Naive B cell (primary cell): ENCODE results near the gene GPR132. TPM values are rescaled to one million over a fixed set of nuclear protein-coding genes. Genes with fewer than 3 reads are reported as not detected.
A peak's percentile ranks its signal among the peaks of the same experiment; 100 is the strongest.
"Not testable (repeated sequence)": the region's sequence is repeated elsewhere in the genome, so short reads cannot be mapped to it uniquely, and the experiment has no call there.

Source experiments
- ATAC-seq, 2 donors: fragments of 150-1000 bp; cut with Tn5 transposase; 2 replicates each; pipeline ENCODE4 v1.10.0; 2021; ENCODE audit warnings: low read depth in 2 of 2, mild to moderate bottlenecking in 2 of 2, moderate library complexity in 2 of 2
- DNase-seq: peaks from one replicate; pipeline ENCODE4 v3.0.0; 2022
- H3K27ac Mint-ChIP-seq, 6 donors: one replicate each; pipeline ENCODE4 v1.8.0; 2020 to 2022; ENCODE audit warnings: mild to moderate bottlenecking in 6 of 6, mixed read lengths in 6 of 6, moderate library complexity in 5 of 6, inconsistent platforms in 2 of 6
- H3K27me3 Mint-ChIP-seq, 3 donors: one replicate each; pipeline ENCODE4 v1.8.0; 2021 to 2022; ENCODE audit warnings: mixed read lengths in 3 of 3, mild to moderate bottlenecking in 1 of 3
- H3K36me3 Mint-ChIP-seq, 2 donors: one replicate each; pipeline ENCODE4 v1.8.0; 2020 to 2022; ENCODE audit warnings: mixed read lengths in 2 of 2, inconsistent platforms in 1 of 2, mild to moderate bottlenecking in 1 of 2
- H3K4me1 Mint-ChIP-seq, 3 donors: one replicate each; pipeline ENCODE4 v1.8.0; 2020 to 2022; ENCODE audit warnings: mixed read lengths in 3 of 3, inconsistent platforms in 1 of 3, mild to moderate bottlenecking in 1 of 3, moderate library complexity in 1 of 3
- H3K4me3 Mint-ChIP-seq, 8 donors: one replicate each; pipeline ENCODE4 v1.8.0; 2020 to 2022; ENCODE audit warnings: mild to moderate bottlenecking in 8 of 8, mixed read lengths in 8 of 8, moderate library complexity in 8 of 8, inconsistent platforms in 2 of 8
- H3K9me3 Mint-ChIP-seq, 7 donors: one replicate each; pipeline ENCODE4 v1.8.0; 2020 to 2022; ENCODE audit warnings: mixed read lengths in 7 of 7, mild to moderate bottlenecking in 5 of 7, inconsistent platforms in 2 of 7, moderate library complexity in 1 of 7
- polyA plus RNA-seq, 6 donors: library from polyadenylated mRNA; unstranded; fragments of 300-500 nt; fragmentation: Illumina TruSeq; gene quantifications; one replicate each; pipeline ENCODE4 v1.2.3, GENCODE V29; 2021; ENCODE audit warnings: low read depth in 6 of 6

The GPR132 gene
- polyA plus RNA-seq, 6 donors from 2014 or later = 8.2 to 33.0 (median 10.8) TPM

GRCh38 chr14:105032451-105032901 lies 32.8 kb downstream of the GPR132 start:
- not testable (repeated sequence) for H3K9me3 Mint-ChIP-seq, ATAC-seq, H3K36me3 Mint-ChIP-seq, DNase-seq, H3K27ac Mint-ChIP-seq, H3K27me3 Mint-ChIP-seq
- peaks cover 4 to 14% (median 5%) of the 10 kb centered on the region in 3 donors for H3K4me1 Mint-ChIP-seq
- H3K4me3 Mint-ChIP-seq = peak overlapping the region in 5 of 8 donors; percentile 90 to 96 (median 93)

GRCh38 chr14:105030836-105031396 lies 34.3 kb downstream of the GPR132 start:
- DNase-seq (no peak), ATAC-seq (no peak)
- Mint-ChIP-seq H3K27me3 (no peaks in the 10 kb centered on the region), H3K4me3 (peak overlapping the region in 2 of 8 donors; percentile 47 to 49), H3K9me3 (peaks cover 0 to 4% (median 0%) of the 10 kb centered on the region in 7 donors), H3K4me1 (peaks cover 8 to 18% (median 10%) of the 10 kb centered on the region in 3 donors), H3K27ac (no peak overlapping the region), H3K36me3 (peaks cover 0 to 7% of the 10 kb centered on the region in 2 donors)

GRCh38 chr14:105030194-105030593 lies 35.0 kb downstream of the GPR132 start:
- H3K27me3 Mint-ChIP-seq = no peaks in the 10 kb centered on the region
- ATAC-seq (no peak), DNase-seq (no peak)
- peaks cover 8 to 18% (median 10%) of the 10 kb centered on the region in 3 donors for H3K4me1 Mint-ChIP-seq
- peaks cover 0 to 7% of the 10 kb centered on the region in 2 donors for H3K36me3 Mint-ChIP-seq
- peak overlapping the region in 2 of 8 donors; percentile 6 to 49 for H3K4me3 Mint-ChIP-seq
- peaks cover 0 to 4% (median 0%) of the 10 kb centered on the region in 7 donors for H3K9me3 Mint-ChIP-seq
- H3K27ac Mint-ChIP-seq = no peak overlapping the region

- DNase-seq = no peak
- H3K27me3 Mint-ChIP-seq = no peaks in the 10 kb centered on the region
- peaks cover 0 to 4% (median 0%) of the 10 kb centered on the region in 7 donors for H3K9me3 Mint-ChIP-seq
- peaks cover 0 to 7% of the 10 kb centered on the region in 2 donors for H3K36me3 Mint-ChIP-seq
- peaks cover 8 to 18% (median 10%) of the 10 kb centered on the region in 3 donors for H3K4me1 Mint-ChIP-seq
- peak overlapping the region in 1 of 8 donors; percentile 57 for H3K4me3 Mint-ChIP-seq
- no peak overlapping the region for H3K27ac Mint-ChIP-seq
- ATAC-seq = no peak
Measured at GRCh38 chr14:105029402-105029801, 35.8 kb downstream of the GPR132 start.

GRCh38 chr14:105028251-105028927 lies 36.8 kb downstream of the GPR132 start:
- H3K27me3 Mint-ChIP-seq = no peaks in the 10 kb centered on the region
- H3K36me3 Mint-ChIP-seq = peaks cover 0 to 2% of the 10 kb centered on the region in 2 donors
- peaks cover 5 to 12% (median 5%) of the 10 kb centered on the region in 3 donors for H3K4me1 Mint-ChIP-seq
- no peak for ATAC-seq
- no peak for DNase-seq
- H3K27ac Mint-ChIP-seq = no peak overlapping the region
- H3K4me3 Mint-ChIP-seq = no peak overlapping the region
- H3K9me3 Mint-ChIP-seq = peaks cover 0 to 4% (median 0%) of the 10 kb centered on the region in 7 donors

GRCh38 chr14:105027718-105028117 lies 37.5 kb downstream of the GPR132 start:
- not testable (repeated sequence) for H3K27ac Mint-ChIP-seq, ATAC-seq, H3K27me3 Mint-ChIP-seq, DNase-seq, H3K36me3 Mint-ChIP-seq, H3K9me3 Mint-ChIP-seq, H3K4me3 Mint-ChIP-seq, H3K4me1 Mint-ChIP-seq

GRCh38 chr14:105026802-105027563 lies 38.2 kb downstream of the GPR132 start:
- Mint-ChIP-seq H3K27me3 (no peaks in the 10 kb centered on the region), H3K4me1 (peaks cover 5 to 10% (median 6%) of the 10 kb centered on the region in 3 donors), H3K4me3 (peak overlapping the region in 1 of 8 donors; percentile 60), H3K27ac (peak overlapping the region in 1 of 6 donors; percentile 19), H3K9me3 (peaks cover 0 to 4% (median 0%) of the 10 kb centered on the region in 7 donors), H3K36me3 (no peaks in the 10 kb centered on the region)
- no peak for ATAC-seq
- DNase-seq = no peak

GRCh38 chr14:105026033-105026785 lies 39.0 kb downstream of the GPR132 start:
- no peak overlapping the region for H3K4me3 Mint-ChIP-seq
- H3K27ac Mint-ChIP-seq = peak overlapping the region in 1 of 6 donors; percentile 19
- DNase-seq (no peak), ATAC-seq (no peak)
- H3K9me3 Mint-ChIP-seq = peaks cover 0 to 4% (median 0%) of the 10 kb centered on the region in 7 donors
- no peaks in the 10 kb centered on the region for H3K36me3 Mint-ChIP-seq
- peaks cover 10 to 17% (median 13%) of the 10 kb centered on the region in 3 donors for H3K4me1 Mint-ChIP-seq
- no peaks in the 10 kb centered on the region for H3K27me3 Mint-ChIP-seq

GRCh38 chr14:105025429-105025828 lies 39.8 kb downstream of the GPR132 start:
- Mint-ChIP-seq H3K27me3 (no peaks in the 10 kb centered on the region), H3K4me1 (peaks cover 10 to 17% (median 13%) of the 10 kb centered on the region in 3 donors), H3K36me3 (no peaks in the 10 kb centered on the region), H3K4me3 (peak overlapping the region in 1 of 8 donors; percentile 27), H3K27ac (no peak overlapping the region), H3K9me3 (peaks cover 0 to 4% (median 0%) of the 10 kb centered on the region in 7 donors)
- ATAC-seq (no peak), DNase-seq (no peak)

- ATAC-seq = no peak
- H3K4me3 Mint-ChIP-seq = peak overlapping the region in 1 of 8 donors; percentile 96
- H3K4me1 Mint-ChIP-seq = peaks cover 15 to 31% (median 27%) of the 10 kb centered on the region in 3 donors
- no peak overlapping the region for H3K27ac Mint-ChIP-seq
- H3K27me3 Mint-ChIP-seq = no peaks in the 10 kb centered on the region
- H3K9me3 Mint-ChIP-seq = peaks cover 0 to 4% (median 0%) of the 10 kb centered on the region in 7 donors
- DNase-seq = no peak
- no peaks in the 10 kb centered on the region for H3K36me3 Mint-ChIP-seq
Measured at GRCh38 chr14:105023791-105024480, 41.3 kb downstream of the GPR132 start.

GRCh38 chr14:105023144-105023543 lies 42.1 kb downstream of the GPR132 start:
- ATAC-seq (no peak), DNase-seq (no peak)
- Mint-ChIP-seq H3K36me3 (no peaks in the 10 kb centered on the region), H3K4me3 (peak overlapping the region in 3 of 8 donors; percentile 8 to 96 (median 21)), H3K27ac (no peak overlapping the region), H3K9me3 (peaks cover 0 to 4% (median 0%) of the 10 kb centered on the region in 7 donors), H3K27me3 (no peaks in the 10 kb centered on the region), H3K4me1 (peaks cover 15 to 39% (median 28%) of the 10 kb centered on the region in 3 donors)

GRCh38 chr14:105022276-105022670 lies 43.0 kb downstream of the GPR132 start:
- no peaks in the 10 kb centered on the region for H3K27me3 Mint-ChIP-seq
- peaks cover 15 to 42% (median 28%) of the 10 kb centered on the region in 3 donors for H3K4me1 Mint-ChIP-seq
- no peak for ATAC-seq
- H3K27ac Mint-ChIP-seq = no peak overlapping the region
- peak overlapping the region; percentile 15 to 96 (median 92) for H3K4me3 Mint-ChIP-seq
- no peak for DNase-seq
- peaks cover 0 to 4% (median 0%) of the 10 kb centered on the region in 7 donors for H3K9me3 Mint-ChIP-seq
- H3K36me3 Mint-ChIP-seq = no peaks in the 10 kb centered on the region
